ENCODE data around the gene APBB2. TPM values are rescaled to one million over a fixed set of nuclear protein-coding genes. Genes with fewer than 3 reads are reported as not detected.

Gene APBB2
- total RNA-seq, 2 donors from 2014 or later, result 56.1 to 64.8 TPM

- Histone ChIP-seq H3K4me3 (ENCODE audit: low read length) (no peak overlapping the region), H3K4me1 (ENCODE audit: control insufficient read depth, insufficient read depth, low read length) (peaks cover 4% of the 10 kb centered on the region), H3K9ac (ENCODE audit: extremely low read depth, low read length, poor library complexity, severe bottlenecking) (no peak overlapping the region), H3K27me3 (ENCODE audit: control insufficient read depth, insufficient read depth, low read length, poor library complexity, severe bottlenecking) (peaks cover 20% of the 10 kb centered on the region), H3K9me3 (ENCODE audit: control insufficient read depth, low read length) (no peaks in the 10 kb centered on the region), H3K27ac (ENCODE audit: low read depth, low read length) (no peak overlapping the region), H3K36me3 (ENCODE audit: control insufficient read depth, insufficient read depth, low read length) (no peaks in the 10 kb centered on the region)
- no peak overlapping the region for H3K27ac Mint-ChIP-seq
- H3K36me3 Mint-ChIP-seq (ENCODE audit: low read depth), result no peaks in the 10 kb centered on the region
- H3K4me1 Mint-ChIP-seq, result peaks cover 39% of the 10 kb centered on the region
- 95 to 96% methylated on average over 3 to 4 of the region's 4 CpGs for WGBS, 2 experiments (ENCODE audit: insufficient coverage in 1 of 2, insufficient read length in 1 of 2)
- DNase-seq, result no peak
- H3K4me3 Mint-ChIP-seq, result no peak overlapping the region
- no peaks in the 10 kb centered on the region for H3K27me3 Mint-ChIP-seq (ENCODE audit: insufficient read depth)
- TF ChIP-seq CTCF (conservative IDR thresholded peaks at IDR 0.05), result no peak
- H3K9me3 Mint-ChIP-seq, result no peaks in the 10 kb centered on the region
Measured at GRCh38 chr4:41095973-41096372, 118.4 kb downstream of the APBB2 start.

GRCh38 chr4:41095192-41095872, 119.0 kb downstream of the APBB2 start:
- no peak overlapping the region for H3K27ac Mint-ChIP-seq
- Histone ChIP-seq H3K27ac (ENCODE audit: low read depth, low read length) (no peak overlapping the region), H3K4me3 (ENCODE audit: low read length) (no peak overlapping the region), H3K36me3 (ENCODE audit: control insufficient read depth, insufficient read depth, low read length) (no peaks in the 10 kb centered on the region), H3K9ac (ENCODE audit: extremely low read depth, low read length, poor library complexity, severe bottlenecking) (no peak overlapping the region), H3K9me3 (ENCODE audit: control insufficient read depth, low read length) (no peaks in the 10 kb centered on the region), H3K27me3 (ENCODE audit: control insufficient read depth, insufficient read depth, low read length, poor library complexity, severe bottlenecking) (peaks cover 26% of the 10 kb centered on the region), H3K4me1 (ENCODE audit: control insufficient read depth, insufficient read depth, low read length) (peaks cover 4% of the 10 kb centered on the region)
- H3K27me3 Mint-ChIP-seq (ENCODE audit: insufficient read depth), result no peaks in the 10 kb centered on the region
- 76 to 100% methylated on average over 1 to 2 of the region's 2 CpGs for WGBS, 2 experiments (ENCODE audit: insufficient coverage in 1 of 2, insufficient read length in 1 of 2)
- no peak for TF ChIP-seq CTCF (conservative IDR thresholded peaks at IDR 0.05)
- DNase-seq, result no peak
- no peaks in the 10 kb centered on the region for H3K9me3 Mint-ChIP-seq
- no peaks in the 10 kb centered on the region for H3K36me3 Mint-ChIP-seq (ENCODE audit: low read depth)
- peaks cover 33% of the 10 kb centered on the region for H3K4me1 Mint-ChIP-seq
- no peak overlapping the region for H3K4me3 Mint-ChIP-seq

- H3K27ac Mint-ChIP-seq, result no peak overlapping the region
- no peak for TF ChIP-seq CTCF (conservative IDR thresholded peaks at IDR 0.05)
- DNase-seq, result no peak
- Histone ChIP-seq H3K9me3 (ENCODE audit: control insufficient read depth, low read length) (peaks cover 3% of the 10 kb centered on the region), H3K27ac (ENCODE audit: low read depth, low read length) (no peak overlapping the region), H3K4me1 (ENCODE audit: control insufficient read depth, insufficient read depth, low read length) (peaks cover 4% of the 10 kb centered on the region), H3K9ac (ENCODE audit: extremely low read depth, low read length, poor library complexity, severe bottlenecking) (no peak overlapping the region), H3K4me3 (ENCODE audit: low read length) (no peak overlapping the region), H3K27me3 (ENCODE audit: control insufficient read depth, insufficient read depth, low read length, poor library complexity, severe bottlenecking) (peaks cover 31% of the 10 kb centered on the region), H3K36me3 (ENCODE audit: control insufficient read depth, insufficient read depth, low read length) (no peaks in the 10 kb centered on the region)
- peaks cover 22% of the 10 kb centered on the region for H3K4me1 Mint-ChIP-seq
- peaks cover 2% of the 10 kb centered on the region for H3K36me3 Mint-ChIP-seq (ENCODE audit: low read depth)
- WGBS, 2 experiments (ENCODE audit: insufficient coverage in 1 of 2, insufficient read length in 1 of 2), result 83 to 91% methylated on average over 3 of the region's 3 CpGs
- no peaks in the 10 kb centered on the region for H3K27me3 Mint-ChIP-seq (ENCODE audit: insufficient read depth)
- no peak overlapping the region for H3K4me3 Mint-ChIP-seq
- H3K9me3 Mint-ChIP-seq, result no peaks in the 10 kb centered on the region
Measured at GRCh38 chr4:41092128-41092527, 122.2 kb downstream of the APBB2 start.

Data from endodermal cell (in vitro differentiated cells).